ENCODE measurements around the gene AGBL4.

DNA sequence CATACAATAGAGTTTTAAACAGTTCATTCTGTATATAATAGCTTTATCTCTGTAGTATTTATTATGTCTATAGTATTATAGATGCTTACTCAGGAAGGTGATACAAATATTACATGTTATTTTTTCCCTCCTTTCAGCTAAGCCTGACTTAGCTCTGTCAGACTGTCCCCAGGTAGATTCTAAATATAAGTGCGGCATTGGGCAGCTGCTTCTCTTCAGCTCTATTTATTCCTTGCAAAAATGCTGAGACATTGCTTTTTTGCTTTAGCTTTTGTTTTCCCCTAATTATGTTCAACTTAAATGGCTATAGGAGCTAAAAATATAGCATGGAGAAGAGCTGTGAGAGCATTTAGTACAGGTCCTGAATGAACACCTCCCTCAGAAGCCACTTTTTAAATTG, 1043.8 kb downstream of the AGBL4 start:
- TF ChIP-seq EZH2 (IDR thresholded peaks at IDR 0.05; ENCODE audit: low read length, unreplicated experiment): no peak
- TF ChIP-seq, protein P1, sequence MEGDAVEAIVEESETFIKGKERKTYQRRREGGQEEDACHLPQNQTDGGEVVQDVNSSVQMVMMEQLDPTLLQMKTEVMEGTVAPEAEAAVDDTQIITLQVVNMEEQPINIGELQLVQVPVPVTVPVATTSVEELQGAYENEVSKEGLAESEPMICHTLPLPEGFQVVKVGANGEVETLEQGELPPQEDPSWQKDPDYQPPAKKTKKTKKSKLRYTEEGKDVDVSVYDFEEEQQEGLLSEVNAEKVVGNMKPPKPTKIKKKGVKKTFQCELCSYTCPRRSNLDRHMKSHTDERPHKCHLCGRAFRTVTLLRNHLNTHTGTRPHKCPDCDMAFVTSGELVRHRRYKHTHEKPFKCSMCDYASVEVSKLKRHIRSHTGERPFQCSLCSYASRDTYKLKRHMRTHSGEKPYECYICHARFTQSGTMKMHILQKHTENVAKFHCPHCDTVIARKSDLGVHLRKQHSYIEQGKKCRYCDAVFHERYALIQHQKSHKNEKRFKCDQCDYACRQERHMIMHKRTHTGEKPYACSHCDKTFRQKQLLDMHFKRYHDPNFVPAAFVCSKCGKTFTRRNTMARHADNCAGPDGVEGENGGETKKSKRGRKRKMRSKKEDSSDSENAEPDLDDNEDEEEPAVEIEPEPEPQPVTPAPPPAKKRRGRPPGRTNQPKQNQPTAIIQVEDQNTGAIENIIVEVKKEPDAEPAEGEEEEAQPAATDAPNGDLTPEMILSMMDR (conservative IDR thresholded peaks at IDR 0.05; ENCODE audit: low read depth, low read length): no peak
- no peak for TF ChIP-seq EZH2phosphoT487 (IDR thresholded peaks at IDR 0.05; ENCODE audit: borderline replicate concordance, low read length)
